Lung (tissue), 12 donors: ENCODE results near the gene DHRS3. TPM values are rescaled to one million over a fixed set of nuclear protein-coding genes. Genes with fewer than 3 reads are reported as not detected.
"Not testable (repeated sequence)": the region's sequence is repeated elsewhere in the genome, so short reads cannot be mapped to it uniquely, and the experiment has no call there.

Source experiments
- ATAC-seq: fragments of 200-7000 bp; cut with Tn5 transposase; one replicate; pipeline ENCODE4 v1.9.1; 2020; ENCODE audit warnings: moderate number of reproducible peaks; ENCODE audit not compliant: insufficient read depth, low FRiP score
- DNase-seq, 3 donors: peaks; one replicate each; pipeline ENCODE4 v3.0.0-alpha.2; 2013 to 2017
- H3K27ac ChIP-seq, 2 donors: one replicate each; pipeline ENCODE4 v1.5.1; 2013; ENCODE audit warnings: mild to moderate bottlenecking in 2 of 2, moderate library complexity in 2 of 2, control low read depth in 1 of 2, inconsistent platforms in 1 of 2, low read depth in 1 of 2, low read length in 1 of 2
- H3K27me3 ChIP-seq, 3 donors: one replicate each; pipeline ENCODE4 v1.5.1; 2013; ENCODE audit warnings: low read length in 2 of 3; ENCODE audit not compliant: control insufficient read depth in 3 of 3, insufficient read depth in 3 of 3
- H3K36me3 ChIP-seq, 4 donors: one replicate each; pipeline ENCODE4 v1.5.1; 2013; ENCODE audit warnings: low read length in 4 of 4, mild to moderate bottlenecking in 1 of 4, moderate library complexity in 1 of 4; ENCODE audit not compliant: control insufficient read depth in 4 of 4, insufficient read depth in 4 of 4
- H3K4me1 ChIP-seq, 5 donors: one replicate each; pipeline ENCODE4 v1.5.1; 2013; ENCODE audit warnings: low read length in 5 of 5, mild to moderate bottlenecking in 2 of 5, moderate library complexity in 1 of 5; ENCODE audit not compliant: control insufficient read depth in 5 of 5, insufficient read depth in 5 of 5
- H3K4me3 ChIP-seq: one replicate; pipeline ENCODE4 v1.5.1; 2013; ENCODE audit warnings: mild to moderate bottlenecking, control low read depth, moderate library complexity
- H3K9ac ChIP-seq, 2 donors: one replicate each; pipeline ENCODE4 v1.5.1; 2013; ENCODE audit warnings: low read length in 2 of 2, control low read depth in 1 of 2; ENCODE audit not compliant: insufficient read depth in 1 of 2
- H3K9me3 ChIP-seq, 4 donors: one replicate each; pipeline ENCODE4 v1.5.1; 2013; ENCODE audit warnings: low read length in 3 of 4, mild to moderate bottlenecking in 1 of 4, moderate library complexity in 1 of 4; ENCODE audit not compliant: control insufficient read depth in 4 of 4, insufficient read depth in 3 of 4
- CTCF ChIP-seq: IDR thresholded peaks from 2 replicates; pipeline ENCODE4 v1.5.1; 2012; ENCODE audit warnings: mild to moderate bottlenecking; ENCODE audit errors: control extremely low read depth, extremely low read depth
- WGBS, 2 donors: extraction: QIAGEN DNeasy Blood & Tissue Kit; methylation state at CpG; one replicate each; pipeline ENCODE4 v1.1.7; 2013; 5-methylcytosine and 5-hydroxymethylcytosine counted together
- polyA plus RNA-seq, 2 donors: library from polyadenylated mRNA; stranded (reverse); fragments of 200-250 nt; gene quantifications; one replicate each; pipeline ENCODE4 v1.2.1, GENCODE V29; 2013
- total RNA-seq, 2 donors: library from RNA; depleted of rRNA in 1 of 2; stranded (reverse); fragments of >200 nt in 1 of 2; gene quantifications; one replicate each; pipeline ENCODE4 v1.2.1, GENCODE V29; 2014 to 2021
- donor health status: control.
- donor health status: control.
- donor health status: Bipolar disorder and iron deficiency.
- donor health status: healthy.
- donor health status: DM: yes; HTN: yes; CAD: no.

The DHRS3 gene
- total and polyA plus RNA-seq, 4 donors, result 56.7 to 109 (median 79.8) TPM

- Histone ChIP-seq H3K36me3 (no peaks in the 10 kb centered on the region), H3K9ac (no peak overlapping the region), H3K9me3 (peaks cover 0 to 9% (median 2%) of the 10 kb centered on the region in 4 donors), H3K4me3 (no peak overlapping the region), H3K27ac (no peak overlapping the region), H3K27me3 (no peaks in the 10 kb centered on the region), H3K4me1 (peaks cover 0 to 3% (median 0%) of the 10 kb centered on the region in 5 donors)
- no peak for DNase-seq
- TF ChIP-seq CTCF, result no peak
- no peak for ATAC-seq
- 89 to 96% methylated on average over 1 of the region's 1 CpG for WGBS, 2 donors
Observed at GRCh38 chr1:12662556-12662955, 44.5 kb upstream of the DHRS3 start.

- Histone ChIP-seq H3K36me3 (no peaks in the 10 kb centered on the region), H3K9ac (no peak overlapping the region), H3K9me3 (peaks cover 0 to 9% (median 2%) of the 10 kb centered on the region in 4 donors), H3K4me3 (no peak overlapping the region), H3K4me1 (peaks cover 0 to 3% (median 0%) of the 10 kb centered on the region in 5 donors), H3K27me3 (no peaks in the 10 kb centered on the region), H3K27ac (no peak overlapping the region)
- no peak for ATAC-seq
- TF ChIP-seq CTCF, result no peak
- DNase-seq, result no peak
- 90 to 95% methylated on average over 6 of the region's 6 CpGs for WGBS, 2 donors
Observed at GRCh38 chr1:12661606-12662219, 43.7 kb upstream of the DHRS3 start.

GRCh38 chr1:12658531-12659453 lies 40.8 kb upstream of the DHRS3 start:
- H3K9ac ChIP-seq, result no peak overlapping the region
- no peaks in the 10 kb centered on the region for H3K36me3 ChIP-seq
- ATAC-seq, result no peak
- peak; percentile 83 to 89 (median 86) for DNase-seq
- TF ChIP-seq CTCF, result peak; percentile 89
- H3K27me3 ChIP-seq, result no peaks in the 10 kb centered on the region
- H3K4me1 ChIP-seq, result peaks cover 0 to 3% (median 0%) of the 10 kb centered on the region in 5 donors
- no peak overlapping the region for H3K27ac ChIP-seq
- no peak overlapping the region for H3K4me3 ChIP-seq
- peaks cover 0 to 9% (median 2%) of the 10 kb centered on the region in 4 donors for H3K9me3 ChIP-seq
- WGBS, 2 donors, result 46 to 51% methylated on average over 23 of the region's 23 CpGs

GRCh38 chr1:12657885-12658512 lies 40.0 kb upstream of the DHRS3 start:
- not testable (repeated sequence) for H3K9ac ChIP-seq, H3K36me3 ChIP-seq, H3K27ac ChIP-seq, DNase-seq, H3K27me3 ChIP-seq, H3K4me1 ChIP-seq, ATAC-seq, H3K4me3 ChIP-seq, H3K9me3 ChIP-seq
- 71 to 85% methylated on average over 9 of the region's 9 CpGs for WGBS, 2 donors
